Measurements from ENCODE around the gene KNDC1.
A peak's percentile ranks its signal among the peaks of the same experiment; 100 is the strongest.

Gene KNDC1

GRCh38 chr10:133251388-133252222 is 91.6 kb downstream of the KNDC1 start:
- no peaks in the 10 kb centered on the region for H3K4me1 ChIP-seq (ENCODE audit: control insufficient read depth, insufficient read depth, low read length)
- no peaks in the 10 kb centered on the region for H3K9me3 ChIP-seq (ENCODE audit: control insufficient read depth, insufficient read depth, low read depth, low read length)
- no peak for TF ChIP-seq ZNF777 (tag by site-specific recombination; IDR thresholded peaks at IDR 0.05; ENCODE audit: borderline replicate concordance)
- no peak for TF ChIP-seq GLIS1 (tag by site-specific recombination; IDR thresholded peaks at IDR 0.05)
- 0 out of 2 replicates have a peak, but pooled peaks have one; percentile 14 for TF ChIP-seq EGR2 (tag by site-specific recombination; IDR thresholded peaks at IDR 0.05; ENCODE audit: low read depth)
- TF ChIP-seq ZNF600 (tag by site-specific recombination; IDR thresholded peaks at IDR 0.05) = 0 out of 2 replicates have a peak, but pooled peaks have one; percentile 19
- TF ChIP-seq ZIC2 (tag by site-specific recombination; IDR thresholded peaks at IDR 0.05) = peak; percentile 40; the same call in 1 of the 2 replicates
- H3K36me3 ChIP-seq (ENCODE audit: control insufficient read depth in 2 of 2, insufficient read depth in 1 of 2, low read length in 2 of 2) = no peaks in the 10 kb centered on the region
- no peak overlapping the region for H3K27ac ChIP-seq (ENCODE audit: extremely low read depth, low read depth, low read length)
- CTCF ChIA-PET = no interaction called here
- POLR2A ChIA-PET = no interaction called here
- no peak overlapping the region for H3K4me3 ChIP-seq (ENCODE audit: low read depth, low read length)

DNA sequence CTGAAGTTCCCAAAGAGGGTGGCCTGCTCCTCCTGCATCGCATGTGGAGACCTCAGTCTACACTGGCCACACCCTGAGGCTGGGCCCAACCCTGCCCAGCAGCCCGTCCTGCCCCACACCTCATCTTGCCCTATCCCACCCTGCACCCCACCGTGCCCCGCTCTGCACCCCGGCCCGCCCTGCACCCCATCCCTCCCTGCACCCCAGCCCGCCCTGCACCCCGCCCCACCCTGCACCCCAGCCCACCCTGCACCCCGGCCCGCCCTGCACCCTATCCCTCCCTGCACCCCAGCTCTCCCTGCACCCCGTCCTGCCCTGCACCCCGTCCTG is 92.2 kb downstream of the KNDC1 start:
- CTCF ChIA-PET = no interaction called here
- no peak for TF ChIP-seq KLF8 (tag by site-specific recombination; IDR thresholded peaks at IDR 0.05)
- no peak for TF ChIP-seq ZNF830 (tag by site-specific recombination; IDR thresholded peaks at IDR 0.05; ENCODE audit: low read depth)
- no peak for TF ChIP-seq ZNF654 (tag by site-specific recombination; IDR thresholded peaks at IDR 0.05; ENCODE audit: low read depth)
- TF ChIP-seq, protein P1, sequence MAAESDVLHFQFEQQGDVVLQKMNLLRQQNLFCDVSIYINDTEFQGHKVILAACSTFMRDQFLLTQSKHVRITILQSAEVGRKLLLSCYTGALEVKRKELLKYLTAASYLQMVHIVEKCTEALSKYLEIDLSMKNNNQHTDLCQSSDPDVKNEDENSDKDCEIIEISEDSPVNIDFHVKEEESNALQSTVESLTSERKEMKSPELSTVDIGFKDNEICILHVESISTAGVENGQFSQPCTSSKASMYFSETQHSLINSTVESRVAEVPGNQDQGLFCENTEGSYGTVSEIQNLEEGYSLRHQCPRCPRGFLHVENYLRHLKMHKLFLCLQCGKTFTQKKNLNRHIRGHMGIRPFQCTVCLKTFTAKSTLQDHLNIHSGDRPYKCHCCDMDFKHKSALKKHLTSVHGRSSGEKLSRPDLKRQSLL (tag by site-specific recombination; IDR thresholded peaks at IDR 0.05) = no peak
- TF ChIP-seq ZFHX2 (tag by site-specific recombination; conservative IDR thresholded peaks at IDR 0.05) = no peak
- TF ChIP-seq, protein P2, sequence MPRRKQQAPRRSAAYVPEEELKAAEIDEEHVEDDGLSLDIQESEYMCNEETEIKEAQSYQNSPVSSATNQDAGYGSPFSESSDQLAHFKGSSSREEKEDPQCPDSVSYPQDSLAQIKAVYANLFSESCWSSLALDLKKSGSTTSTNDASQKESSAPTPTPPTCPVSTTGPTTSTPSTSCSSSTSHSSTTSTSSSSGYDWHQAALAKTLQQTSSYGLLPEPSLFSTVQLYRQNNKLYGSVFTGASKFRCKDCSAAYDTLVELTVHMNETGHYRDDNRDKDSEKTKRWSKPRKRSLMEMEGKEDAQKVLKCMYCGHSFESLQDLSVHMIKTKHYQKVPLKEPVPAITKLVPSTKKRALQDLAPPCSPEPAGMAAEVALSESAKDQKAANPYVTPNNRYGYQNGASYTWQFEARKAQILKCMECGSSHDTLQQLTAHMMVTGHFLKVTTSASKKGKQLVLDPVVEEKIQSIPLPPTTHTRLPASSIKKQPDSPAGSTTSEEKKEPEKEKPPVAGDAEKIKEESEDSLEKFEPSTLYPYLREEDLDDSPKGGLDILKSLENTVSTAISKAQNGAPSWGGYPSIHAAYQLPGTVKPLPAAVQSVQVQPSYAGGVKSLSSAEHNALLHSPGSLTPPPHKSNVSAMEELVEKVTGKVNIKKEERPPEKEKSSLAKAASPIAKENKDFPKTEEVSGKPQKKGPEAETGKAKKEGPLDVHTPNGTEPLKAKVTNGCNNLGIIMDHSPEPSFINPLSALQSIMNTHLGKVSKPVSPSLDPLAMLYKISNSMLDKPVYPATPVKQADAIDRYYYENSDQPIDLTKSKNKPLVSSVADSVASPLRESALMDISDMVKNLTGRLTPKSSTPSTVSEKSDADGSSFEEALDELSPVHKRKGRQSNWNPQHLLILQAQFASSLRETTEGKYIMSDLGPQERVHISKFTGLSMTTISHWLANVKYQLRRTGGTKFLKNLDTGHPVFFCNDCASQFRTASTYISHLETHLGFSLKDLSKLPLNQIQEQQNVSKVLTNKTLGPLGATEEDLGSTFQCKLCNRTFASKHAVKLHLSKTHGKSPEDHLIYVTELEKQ (tag by site-specific recombination; IDR thresholded peaks at IDR 0.05; ENCODE audit: borderline replicate concordance) = no peak
- no peak for TF ChIP-seq SP3 (tag by site-specific recombination; IDR thresholded peaks at IDR 0.05)
- no peak for TF ChIP-seq MEIS1 (CRISPR knock-in tag; IDR thresholded peaks at IDR 0.05; ENCODE audit: borderline replicate concordance)
- no peak for TF ChIP-seq ZBTB1 (tag by site-specific recombination; IDR thresholded peaks at IDR 0.05)
- no peak for TF ChIP-seq WT1 (tag by site-specific recombination; IDR thresholded peaks at IDR 0.05)
- TF ChIP-seq PBX3 (CRISPR knock-in tag; IDR thresholded peaks at IDR 0.05) = no peak
- TF ChIP-seq, protein P3, sequence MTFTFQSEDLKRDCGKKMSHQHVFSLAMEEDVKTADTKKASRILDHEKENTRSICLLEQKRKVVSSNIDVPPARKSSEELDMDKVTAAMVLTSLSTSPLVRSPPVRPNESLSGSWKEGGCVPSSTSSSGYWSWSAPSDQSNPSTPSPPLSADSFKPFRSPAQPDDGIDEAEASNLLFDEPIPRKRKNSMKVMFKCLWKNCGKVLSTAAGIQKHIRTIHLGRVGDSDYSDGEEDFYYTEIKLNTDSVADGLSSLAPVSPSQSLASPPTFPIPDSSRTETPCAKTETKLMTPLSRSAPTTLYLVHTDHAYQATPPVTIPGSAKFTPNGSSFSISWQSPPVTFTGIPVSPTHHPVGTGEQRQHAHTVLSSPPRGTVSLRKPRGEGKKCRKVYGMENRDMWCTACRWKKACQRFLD (tag by site-specific recombination; IDR thresholded peaks at IDR 0.05) = no peak
- TF ChIP-seq ZNF792 (tag by site-specific recombination; IDR thresholded peaks at IDR 0.05) = no peak
- TF ChIP-seq ZNF426 (tag by site-specific recombination; IDR thresholded peaks at IDR 0.05) = no peak
- TF ChIP-seq GLI4 (tag by site-specific recombination; IDR thresholded peaks at IDR 0.05) = no peak
- TF ChIP-seq ZBTB17 (tag by site-specific recombination; IDR thresholded peaks at IDR 0.05) = no peak
- TF ChIP-seq ZNF76 (tag by site-specific recombination; IDR thresholded peaks at IDR 0.05; ENCODE audit: borderline replicate concordance, low read depth) = no peak
- no peak for TF ChIP-seq ZNF561 (tag by site-specific recombination; IDR thresholded peaks at IDR 0.05; ENCODE audit: borderline replicate concordance)
- Histone ChIP-seq H3K4me3 (ENCODE audit: low read depth, low read length) (no peak overlapping the region), H3K27ac (ENCODE audit: extremely low read depth, low read depth, low read length) (no peak overlapping the region), H3K4me1 (ENCODE audit: control insufficient read depth, insufficient read depth, low read length) (no peaks in the 10 kb centered on the region), H3K9me3 (ENCODE audit: control insufficient read depth, insufficient read depth, low read depth, low read length) (no peaks in the 10 kb centered on the region), H3K36me3 (ENCODE audit: control insufficient read depth in 2 of 2, insufficient read depth in 1 of 2, low read length in 2 of 2) (no peaks in the 10 kb centered on the region)
- POLR2A ChIA-PET = no interaction called here
